Erythroblast (primary cell): Measurements from ENCODE around the gene IDNK.

ENCODE experiments used
- DNase-seq, 2 experiments: peaks; one replicate each; lab custom pipeline; 2025; lab: John Stamatoyannopoulos, UW
- GATA1 ChIP-seq: IDR thresholded peaks from 2 replicates; pipeline ENCODE4 v1.6.1; 2011; ENCODE audit warnings: low read depth, mild to moderate bottlenecking, control low read depth, low read length, moderate library complexity
- POLR2A ChIP-seq: IDR thresholded peaks from 2 replicates; pipeline ENCODE4 v1.6.1; 2011; ENCODE audit warnings: mild to moderate bottlenecking, low read length

Gene IDNK

DNA sequence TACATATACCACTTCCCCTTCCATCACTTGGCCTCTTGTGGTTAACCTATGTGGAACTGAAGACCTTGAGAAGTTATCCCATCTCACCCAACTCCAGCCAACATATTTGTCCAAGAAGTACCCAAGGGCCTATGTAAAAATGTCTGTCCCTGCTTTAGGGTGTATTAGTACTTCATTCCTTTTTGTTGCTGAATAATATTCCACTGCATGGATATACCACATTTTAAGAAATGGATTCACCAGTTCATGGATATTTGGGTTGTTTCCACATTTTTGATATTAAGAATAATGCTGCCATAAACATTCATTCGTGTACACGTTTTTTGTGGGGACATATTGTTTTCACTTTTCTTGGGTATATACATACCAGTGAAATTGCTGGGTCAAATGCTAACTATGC lies 28.6 kb downstream of the IDNK start:
- no peak for TF ChIP-seq GATA1
- TF ChIP-seq POLR2A = no peak
- DNase-seq = no peak

DNA sequence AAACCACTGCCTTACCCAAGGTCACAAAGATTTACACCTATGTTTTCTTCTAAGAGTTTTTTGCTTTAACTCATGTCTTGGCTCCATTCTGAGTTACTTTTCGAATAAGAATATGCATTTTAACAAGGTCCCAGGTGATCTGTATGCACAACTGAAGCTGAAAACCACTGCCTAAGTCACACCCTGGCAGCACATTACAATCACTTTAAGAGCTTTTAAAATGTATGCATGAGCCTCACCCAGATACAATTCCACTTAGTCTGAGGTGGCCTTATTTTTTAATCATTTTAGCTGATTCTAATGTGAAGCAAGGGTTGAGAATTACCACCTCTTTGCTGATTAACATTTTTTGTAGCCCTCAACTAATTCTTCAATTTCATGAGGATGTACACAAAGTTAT lies 29.5 kb downstream of the IDNK start:
- TF ChIP-seq POLR2A = no peak
- TF ChIP-seq GATA1 = no peak
- DNase-seq = no peak

DNA sequence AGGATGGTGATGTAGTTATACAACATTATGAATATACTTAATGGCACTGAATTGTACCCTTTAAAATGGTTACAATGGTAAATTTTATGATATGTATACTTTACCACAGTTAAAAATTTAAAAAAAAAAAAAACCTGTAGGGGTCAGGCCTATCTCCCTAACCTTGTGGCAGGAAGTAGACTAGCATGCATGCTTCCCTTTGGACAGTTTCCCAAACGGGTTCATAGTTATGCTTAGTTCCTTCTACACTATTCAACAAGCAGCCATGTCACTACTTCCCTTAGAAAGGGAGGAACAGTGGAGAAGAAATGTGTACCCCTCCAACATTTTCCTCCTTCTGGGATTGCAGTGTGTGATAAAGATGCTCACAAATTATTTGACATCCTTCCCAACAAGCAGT lies 32.5 kb downstream of the IDNK start:
- TF ChIP-seq GATA1 = no peak
- no peak for TF ChIP-seq POLR2A
- no peak for DNase-seq

DNA sequence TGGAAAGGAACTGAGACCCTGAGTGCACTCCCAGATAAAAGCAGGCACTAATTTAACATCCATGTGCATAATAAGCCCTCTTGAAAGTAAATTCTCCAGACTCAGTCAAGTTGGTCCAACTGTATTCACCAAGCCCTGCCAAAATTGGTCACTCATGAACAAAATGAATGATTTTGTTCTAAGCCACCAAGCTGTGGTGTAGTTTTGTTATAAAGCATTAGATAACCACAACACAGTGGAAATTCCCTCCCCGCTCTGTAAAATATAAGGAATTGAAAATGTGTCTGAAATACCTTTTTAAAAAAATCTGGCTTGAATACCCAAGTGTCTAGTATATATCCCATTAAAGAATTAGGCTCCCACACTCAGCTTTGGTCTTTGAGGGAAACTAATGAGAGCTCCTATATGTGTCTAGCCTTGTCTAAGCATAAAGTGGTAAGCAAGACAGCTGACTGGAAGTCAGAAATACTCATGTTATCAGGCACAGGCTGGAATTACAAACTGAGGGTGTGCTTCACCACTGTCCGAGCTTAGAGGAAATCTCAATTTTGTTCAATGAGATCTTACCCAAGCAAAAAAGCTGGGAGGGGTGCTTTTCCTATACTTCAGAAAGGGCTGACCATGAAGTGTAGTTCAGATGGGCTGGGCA lies 33.2 kb downstream of the IDNK start:
- TF ChIP-seq GATA1 (no peak), POLR2A (no peak)
- no peak for DNase-seq

DNA sequence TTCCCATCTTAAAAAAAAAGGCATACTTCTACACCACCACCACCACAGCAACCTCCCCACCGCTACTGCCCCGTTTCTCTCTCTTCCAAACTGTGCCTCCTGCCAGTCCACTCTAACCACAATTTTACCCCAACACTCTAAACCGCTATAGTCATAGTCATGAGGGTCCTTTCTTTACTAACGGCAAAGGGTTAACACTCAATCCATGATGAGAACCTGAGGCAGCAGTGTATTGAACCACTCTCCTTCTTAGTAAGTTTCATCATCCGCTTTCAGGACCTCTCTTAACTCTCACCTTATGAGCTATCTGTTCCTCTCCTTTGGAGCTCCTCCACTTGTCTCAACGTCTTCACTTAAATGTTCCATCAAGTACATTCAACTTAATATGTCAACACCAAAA lies 34.0 kb downstream of the IDNK start:
- DNase-seq = no peak
- no peak for TF ChIP-seq POLR2A
- TF ChIP-seq GATA1 = no peak

DNA sequence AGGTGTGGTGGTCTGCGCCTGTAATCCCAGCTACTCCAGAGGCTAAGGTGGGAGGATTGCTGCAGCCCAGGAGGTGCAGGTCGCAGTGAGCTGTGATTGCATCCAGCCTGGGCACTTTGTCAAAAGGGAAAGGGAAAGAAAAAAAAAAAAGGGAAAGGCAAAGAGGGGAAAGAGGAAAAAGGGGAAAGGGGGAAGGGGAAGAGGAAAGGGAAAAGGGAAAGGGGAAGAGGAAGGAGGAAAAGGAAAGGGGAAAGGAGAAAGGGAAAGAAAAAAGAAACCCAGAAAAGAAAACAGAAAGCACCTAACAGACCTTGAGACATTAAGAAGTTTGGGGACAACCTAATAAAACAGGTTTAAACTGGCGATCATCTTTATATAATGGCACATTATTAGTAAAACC lies 40.0 kb downstream of the IDNK start:
- no peak for TF ChIP-seq GATA1
- TF ChIP-seq POLR2A = no peak
- DNase-seq = no peak

DNA sequence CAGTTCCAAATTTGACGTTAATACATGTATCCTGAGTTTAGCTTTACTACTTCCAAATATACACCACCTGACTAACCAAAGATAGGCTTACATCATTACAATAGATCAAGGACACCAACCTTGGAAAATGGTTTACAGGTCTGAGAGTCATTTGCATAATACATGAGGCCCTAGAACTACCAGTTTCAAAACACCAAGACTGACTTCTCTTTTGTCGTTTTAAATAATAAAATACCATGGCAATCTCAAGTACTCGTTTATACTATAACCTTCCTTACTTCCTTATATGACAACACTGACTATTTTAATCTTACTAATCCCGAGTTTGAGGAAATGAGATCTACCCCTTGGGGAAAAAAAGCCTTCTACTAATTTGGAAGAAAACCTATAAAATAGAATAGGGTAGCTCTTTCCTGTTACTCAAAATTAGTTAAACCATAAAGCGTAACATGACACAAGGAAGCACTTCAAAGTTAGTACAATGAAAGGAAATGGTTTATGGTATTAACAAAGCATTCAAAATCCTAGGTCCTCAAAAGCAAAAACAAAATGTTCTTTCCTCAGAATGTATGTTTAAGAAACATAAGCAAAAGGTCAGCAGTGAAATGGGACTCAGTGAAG lies 42.7 kb downstream of the IDNK start:
- no peak for DNase-seq
- TF ChIP-seq POLR2A (no peak), GATA1 (no peak)

DNA sequence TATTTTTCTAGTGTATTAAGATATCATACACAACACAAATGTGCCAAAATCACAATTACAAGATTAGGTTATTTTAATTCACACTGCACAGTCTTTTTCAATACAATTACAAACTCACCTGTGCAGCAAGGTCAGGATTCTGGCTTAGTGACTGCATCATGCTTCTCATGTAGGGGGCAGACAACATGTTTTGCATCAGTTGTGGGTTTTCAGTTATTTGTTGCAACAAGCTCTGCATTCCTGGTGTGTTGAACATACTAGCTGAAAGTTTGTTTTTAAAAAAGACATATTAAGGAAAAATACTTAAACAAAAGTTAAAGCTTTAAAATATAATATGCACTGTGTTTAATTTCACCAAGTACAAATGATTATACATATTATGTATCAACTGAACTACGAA lies 46.1 kb downstream of the IDNK start:
- TF ChIP-seq POLR2A (no peak), GATA1 (no peak)
- no peak for DNase-seq

DNA sequence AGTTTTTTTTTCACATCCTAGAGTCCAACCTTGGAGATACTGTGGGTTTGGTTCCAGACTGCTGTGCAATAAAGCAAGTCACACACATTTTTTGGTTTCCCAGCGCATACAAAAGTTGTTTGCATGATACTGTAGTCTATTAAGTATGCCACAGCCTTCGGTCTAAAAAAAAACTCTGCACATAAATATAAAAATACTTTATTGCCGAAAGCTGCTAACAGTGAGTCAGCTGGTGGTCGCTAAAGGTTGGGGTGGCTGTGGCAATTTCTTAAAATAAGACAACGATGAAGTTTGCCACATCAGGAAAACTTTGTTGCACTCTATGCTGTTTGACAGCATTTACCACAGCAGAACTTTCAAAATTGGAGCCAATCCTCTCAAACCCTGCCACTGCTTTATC lies 47.4 kb downstream of the IDNK start:
- no peak for TF ChIP-seq GATA1
- TF ChIP-seq POLR2A = no peak
- DNase-seq = no peak

DNA sequence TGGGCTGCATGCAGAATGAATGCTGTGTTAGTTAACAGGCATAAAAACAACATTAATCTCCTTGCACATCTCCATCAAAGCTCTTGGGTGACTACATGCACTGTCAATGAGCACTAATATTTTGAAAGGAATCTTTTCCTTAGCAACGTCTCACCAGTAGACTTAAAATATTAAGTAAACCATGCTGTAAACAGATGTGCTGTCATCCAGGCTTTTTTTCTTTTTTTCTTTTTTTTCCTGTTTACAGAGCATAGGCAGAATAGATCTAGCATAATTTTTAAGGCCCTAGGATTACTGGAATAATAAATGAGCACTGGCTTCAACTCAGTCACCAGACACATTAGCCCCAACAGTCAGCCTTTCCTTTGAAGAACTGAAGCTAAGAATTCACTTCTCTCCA lies 48.5 kb downstream of the IDNK start:
- no peak for DNase-seq
- TF ChIP-seq POLR2A (no peak), GATA1 (no peak)

DNA sequence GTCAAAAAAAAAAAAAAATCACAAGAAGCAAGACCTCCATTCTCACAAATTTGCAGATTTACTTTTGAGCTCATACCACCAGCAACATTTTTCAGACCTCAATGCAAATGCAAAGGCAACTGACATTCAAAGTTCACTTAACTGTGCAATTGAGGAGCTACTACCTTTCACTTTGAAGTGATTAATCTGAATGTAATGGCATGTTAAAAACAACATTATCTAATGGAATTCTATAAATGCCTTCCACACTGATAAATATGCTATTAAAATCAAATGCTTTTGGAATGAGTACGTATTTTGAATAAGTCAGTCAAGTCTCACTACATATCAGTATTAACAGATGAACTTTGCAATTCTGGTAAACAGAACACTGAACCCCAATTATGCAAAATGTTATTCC lies 52.5 kb downstream of the IDNK start:
- DNase-seq = no peak
- TF ChIP-seq GATA1 = no peak
- TF ChIP-seq POLR2A = no peak

DNA sequence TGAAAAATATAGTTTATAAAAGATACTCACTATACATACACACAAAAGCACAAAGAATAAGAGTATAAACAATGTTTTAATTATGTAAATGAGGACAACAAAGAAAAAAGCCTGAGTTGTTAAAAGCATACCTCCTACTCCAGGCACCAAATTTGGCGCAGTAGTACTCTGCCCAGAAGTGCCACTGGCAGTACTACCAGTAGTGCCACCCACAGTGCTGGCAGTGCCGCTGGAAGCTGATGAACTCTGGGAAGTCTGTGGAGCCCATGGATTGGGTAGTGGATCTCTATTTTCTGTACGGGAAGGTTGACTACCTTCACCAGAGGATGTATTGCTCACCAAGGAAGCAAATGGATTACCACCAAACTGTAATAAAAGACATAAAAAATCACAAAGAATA lies 54.7 kb downstream of the IDNK start:
- TF ChIP-seq GATA1 (no peak), POLR2A (no peak)
- DNase-seq = no peak

DNA sequence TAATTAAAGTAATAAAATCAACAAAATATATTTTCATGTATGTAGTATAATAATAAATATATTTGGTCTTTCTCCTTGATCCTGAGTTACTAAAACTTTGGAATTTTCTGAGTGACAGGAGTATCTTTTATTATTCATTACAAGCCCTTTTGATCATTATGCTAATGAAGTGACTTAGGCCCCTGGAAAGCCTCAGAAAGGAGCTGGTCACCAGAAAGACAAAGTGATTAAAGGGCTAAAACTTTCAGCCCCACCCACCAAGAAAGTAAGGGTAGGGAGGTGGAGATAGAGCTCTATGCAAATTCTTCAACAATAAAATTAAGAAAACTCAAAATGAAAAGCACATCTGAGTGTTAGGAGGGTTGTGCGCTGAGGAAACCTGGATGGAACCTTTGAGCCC lies 57.3 kb downstream of the IDNK start:
- no peak for DNase-seq
- TF ChIP-seq POLR2A (no peak), GATA1 (no peak)

DNA sequence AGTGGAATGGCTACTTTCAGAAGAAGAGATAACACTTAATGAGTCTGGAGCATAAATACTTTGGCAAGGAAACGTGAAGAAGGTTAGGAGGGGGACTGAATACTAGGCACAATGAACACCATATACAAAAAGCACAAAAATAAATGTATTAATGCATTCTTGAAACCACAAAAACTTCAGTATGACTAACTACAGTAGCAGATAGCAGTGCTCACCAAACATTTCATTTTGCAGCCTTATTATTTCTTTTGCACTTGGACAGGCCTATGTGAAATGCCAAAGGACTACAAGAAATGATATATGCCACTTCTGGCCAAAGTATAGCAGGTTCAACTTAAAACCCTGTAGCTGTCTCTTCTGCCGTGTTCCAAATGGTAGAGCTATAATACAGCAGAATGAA lies 58.5 kb downstream of the IDNK start:
- no peak for DNase-seq
- TF ChIP-seq POLR2A (no peak), GATA1 (no peak)

DNA sequence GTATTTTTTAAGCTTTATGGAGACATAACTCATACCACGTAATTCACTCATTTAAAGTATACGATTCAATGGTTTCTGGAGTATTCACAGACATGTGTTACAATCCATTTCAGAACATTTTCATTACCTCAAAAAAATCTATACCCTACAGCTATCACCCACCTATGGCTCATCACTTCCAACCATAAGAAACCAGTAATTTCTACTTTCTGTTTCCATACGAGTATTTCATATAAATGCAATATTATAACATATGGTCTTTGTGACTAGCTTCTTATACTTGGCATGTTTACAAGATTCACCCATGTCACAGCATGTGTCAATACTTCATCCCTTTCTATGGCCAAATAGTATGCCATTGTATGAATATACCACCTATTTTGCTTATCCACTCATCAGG lies 66.0 kb downstream of the IDNK start:
- no peak for TF ChIP-seq POLR2A
- no peak for TF ChIP-seq GATA1
- no peak for DNase-seq

DNA sequence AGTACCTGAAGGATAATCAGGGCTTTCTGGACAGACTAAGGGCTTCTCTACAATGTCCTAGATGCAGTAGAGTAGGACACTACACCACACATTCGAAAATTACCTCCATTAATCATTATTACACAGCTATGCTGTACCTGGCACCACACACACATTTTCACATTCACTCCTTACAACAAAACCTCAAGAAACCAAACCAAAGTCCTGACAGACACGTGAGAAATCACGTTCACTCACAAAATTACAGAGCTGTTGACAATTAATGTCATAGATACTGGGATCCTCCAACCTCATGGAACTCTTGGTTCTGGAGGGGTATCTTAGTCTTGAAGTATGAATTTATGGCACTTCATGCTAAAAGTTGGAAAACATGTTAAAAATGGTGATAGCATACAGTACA lies 68.5 kb downstream of the IDNK start:
- no peak for DNase-seq
- TF ChIP-seq GATA1 = no peak
- no peak for TF ChIP-seq POLR2A
